Fibroblast of lung (primary cell): ENCODE data around the gene AGAP1. TPM values are rescaled to one million over a fixed set of nuclear protein-coding genes. Genes with fewer than 3 reads are reported as not detected.
"Not testable (repeated sequence)": the region's sequence is repeated elsewhere in the genome, so short reads cannot be mapped to it uniquely, and the experiment has no call there.

Experiments
- DNase-seq, 2 donors: peaks; one replicate each; pipeline versions ENCODE4 v3.0.0 to v3.0.0-alpha.2; 2010; ENCODE audit warnings: low read depth in 2 of 2
- H2AFZ ChIP-seq: 2 replicates; pipeline ENCODE4 v1.5.1; 2012; ENCODE audit warnings: low read length, control low read depth, inconsistent platforms
- H3K27ac ChIP-seq: 2 replicates; pipeline ENCODE4 v1.5.1; 2011; ENCODE audit warnings: low read length, control low read depth; ENCODE audit not compliant: insufficient read depth
- H3K27me3 ChIP-seq: 2 replicates; pipeline ENCODE4 v1.5.1; 2011; ENCODE audit warnings: mild to moderate bottlenecking, low read length; ENCODE audit not compliant: control insufficient read depth, insufficient read depth
- H3K36me3 ChIP-seq: 2 replicates; pipeline ENCODE4 v1.5.1; 2011; ENCODE audit warnings: low read length; ENCODE audit not compliant: control insufficient read depth, insufficient read depth
- H3K4me1 ChIP-seq: 2 replicates; pipeline ENCODE4 v1.5.1; 2011; ENCODE audit warnings: low read length; ENCODE audit not compliant: control insufficient read depth, insufficient read depth; ENCODE audit errors: extremely low read depth
- H3K4me2 ChIP-seq: 2 replicates; pipeline ENCODE4 v1.5.1; 2011; ENCODE audit warnings: low read length, control low read depth; ENCODE audit not compliant: insufficient read depth; ENCODE audit errors: extremely low read depth
- H3K4me3 ChIP-seq, 4 experiments: fragments of 200-600 bp in 1 of 4; sonication (generic) in 1 of 4; replicated peaks in 1 of 4; 2 replicates each; pipeline ENCODE4 v1.5.1; 2011 to 2016; ENCODE audit warnings: low read length in 4 of 4, low read depth in 3 of 4, mild to moderate bottlenecking in 3 of 4, control low read depth in 2 of 4, inconsistent platforms in 1 of 4, mixed read lengths in 1 of 4; ENCODE audit not compliant: insufficient read depth in 1 of 4; ENCODE audit errors: control extremely low read depth in 1 of 4
- H3K79me2 ChIP-seq: 2 replicates; pipeline ENCODE4 v1.5.1; 2012; ENCODE audit warnings: mild to moderate bottlenecking, low read length, inconsistent platforms; ENCODE audit not compliant: control insufficient read depth, insufficient read depth
- H3K9ac ChIP-seq: 2 replicates; pipeline ENCODE4 v1.5.1; 2011; ENCODE audit warnings: mild to moderate bottlenecking, low read length, control low read depth; ENCODE audit not compliant: insufficient read depth
- H3K9me3 ChIP-seq: 2 replicates; pipeline ENCODE4 v1.5.1; 2012; ENCODE audit warnings: low read depth, low read length; ENCODE audit not compliant: control insufficient read depth, insufficient read depth
- H4K20me1 ChIP-seq: 2 replicates; pipeline ENCODE4 v1.5.1; 2011; ENCODE audit warnings: low read length; ENCODE audit not compliant: control insufficient read depth, insufficient read depth; ENCODE audit errors: extremely low read depth
- CTCF ChIP-seq, 2 donors: IDR thresholded peaks in 1 of 2; conservative IDR thresholded peaks in 1 of 2; 1 replicate in 1 of 2; 2 replicates in 1 of 2; pipeline ENCODE4 v1.5.1; 2011 to 2012; ENCODE audit warnings: low read length in 2 of 2, control low read depth in 1 of 2, inconsistent platforms in 1 of 2, low read depth in 1 of 2, mild to moderate bottlenecking in 1 of 2
- EZH2 ChIP-seq: IDR thresholded peaks from 2 replicates; pipeline ENCODE4 v1.5.1; 2012; ENCODE audit warnings: low read length, control low read depth, mild to moderate bottlenecking; ENCODE audit errors: missing control alignments
- polyA plus RNA-seq, 2 donors: library from polyadenylated mRNA; depleted of rRNA in 1 of 2; stranded (reverse) in 1 of 2; unstranded in 1 of 2; fragments of >200 nt; gene quantifications; 2 replicates each; pipeline ENCODE4 v1.2.1, GENCODE V29; 2011 to 2012; ENCODE audit warnings: missing spikeins in 1 of 2
- total RNA-seq: library from RNA; depleted of rRNA; stranded (reverse); fragments of >200 nt; gene quantifications from 2 replicates; pipeline ENCODE4 v1.2.1, GENCODE V29; 2014

Gene AGAP1
- total and polyA plus RNA-seq, 2 donors (not counting 1 experiment from before 2014, with no cell fraction given), result 10.6 to 14.0 TPM

- no peak for DNase-seq
Measured at GRCh38 chr2:235945608-235946140, 451.8 kb downstream of the AGAP1 start.

GRCh38 chr2:235946590-235946989 is 452.7 kb downstream of the AGAP1 start:
- TF ChIP-seq CTCF (conservative IDR thresholded peaks at IDR 0.05 in 1 of 2, IDR thresholded peaks at IDR 0.05 in 1 of 2; ENCODE audit: low read depth in 1 of 2, low read length in 2 of 2) (no peak), EZH2 (no peak)
- DNase-seq, result no peak
- Histone ChIP-seq H3K79me2 (no peaks in the 10 kb centered on the region), H3K27ac (no peak overlapping the region), H3K9me3 (no peaks in the 10 kb centered on the region), H3K4me1 (no peaks in the 10 kb centered on the region), H3K9ac (no peak overlapping the region), H3K36me3 (no peaks in the 10 kb centered on the region), H3K4me2 (no peak overlapping the region), H4K20me1 (no peaks in the 10 kb centered on the region), H2AFZ (no peak overlapping the region), H3K27me3 (no peaks in the 10 kb centered on the region), H3K4me3 (no peak overlapping the region)

More at GRCh38 chr2:235945608-235946140, 451.8 kb downstream of the AGAP1 start:
- Histone ChIP-seq H4K20me1 (no peaks in the 10 kb centered on the region), H2AFZ (no peak overlapping the region), H3K27me3 (no peaks in the 10 kb centered on the region), H3K9ac (no peak overlapping the region), H3K4me2 (no peak overlapping the region), H3K9me3 (no peaks in the 10 kb centered on the region), H3K4me1 (peaks cover under 1% of the 10 kb centered on the region), H3K36me3 (no peaks in the 10 kb centered on the region), H3K27ac (no peak overlapping the region), H3K79me2 (no peaks in the 10 kb centered on the region), H3K4me3 (no peak overlapping the region)
- TF ChIP-seq CTCF (conservative IDR thresholded peaks at IDR 0.05 in 1 of 2, IDR thresholded peaks at IDR 0.05 in 1 of 2; ENCODE audit: low read depth in 1 of 2, low read length in 2 of 2) (no peak), EZH2 (no peak)

- H3K27ac ChIP-seq, H2AFZ ChIP-seq, H3K36me3 ChIP-seq, H3K27me3 ChIP-seq, H4K20me1 ChIP-seq, H3K4me2 ChIP-seq, DNase-seq, H3K4me3 ChIP-seq, H3K4me1 ChIP-seq, H3K79me2 ChIP-seq, H3K9ac ChIP-seq, H3K9me3 ChIP-seq: not testable (repeated sequence)
Measured at GRCh38 chr2:235947055-235947454, 453.2 kb downstream of the AGAP1 start.
